PFSK-1 (cell line): ENCODE data around the gene CHCHD5.

Experiments
- FOXP2 ChIP-seq: optimal IDR thresholded peaks from 2 replicates; pipeline ENCODE3; 2011; ENCODE audit warnings: borderline replicate concordance, control low read depth, inconsistent platforms; ENCODE audit not compliant: insufficient read depth; ENCODE audit errors: extremely low read length, extremely low read depth
- POLR2AphosphoS5 ChIP-seq: IDR thresholded peaks from 2 replicates; pipeline ENCODE4 v1.6.1; 2012; ENCODE audit warnings: low read depth, mild to moderate bottlenecking, control low read depth, low read length, moderate library complexity
- SIN3A ChIP-seq: IDR thresholded peaks from 2 replicates; pipeline ENCODE4 v1.6.1; 2012; ENCODE audit warnings: mild to moderate bottlenecking, low read length, moderate library complexity, borderline replicate concordance; ENCODE audit not compliant: insufficient read depth
- TAF1 ChIP-seq: IDR thresholded peaks from 2 replicates; pipeline ENCODE4 v1.6.1; 2012; ENCODE audit warnings: low read length, control low read depth, borderline replicate concordance; ENCODE audit not compliant: insufficient read depth
- TF ChIP-seq, protein P1 (sequence below), 2 experiments: IDR thresholded peaks; 2 replicates each; pipeline versions ENCODE4 v1.6.1 to v1.8.0; 2011 to 2012; ENCODE audit warnings: low read depth in 2 of 2, low read length in 2 of 2, control low read depth in 1 of 2, inconsistent platforms in 1 of 2, mild to moderate bottlenecking in 1 of 2, moderate library complexity in 1 of 2; ENCODE audit not compliant: insufficient read depth in 1 of 2

Gene CHCHD5

GRCh38 chr2:112636605-112637288 is 52.3 kb downstream of the CHCHD5 start:
- no peak for TF ChIP-seq POLR2AphosphoS5
- TF ChIP-seq, protein P1, sequence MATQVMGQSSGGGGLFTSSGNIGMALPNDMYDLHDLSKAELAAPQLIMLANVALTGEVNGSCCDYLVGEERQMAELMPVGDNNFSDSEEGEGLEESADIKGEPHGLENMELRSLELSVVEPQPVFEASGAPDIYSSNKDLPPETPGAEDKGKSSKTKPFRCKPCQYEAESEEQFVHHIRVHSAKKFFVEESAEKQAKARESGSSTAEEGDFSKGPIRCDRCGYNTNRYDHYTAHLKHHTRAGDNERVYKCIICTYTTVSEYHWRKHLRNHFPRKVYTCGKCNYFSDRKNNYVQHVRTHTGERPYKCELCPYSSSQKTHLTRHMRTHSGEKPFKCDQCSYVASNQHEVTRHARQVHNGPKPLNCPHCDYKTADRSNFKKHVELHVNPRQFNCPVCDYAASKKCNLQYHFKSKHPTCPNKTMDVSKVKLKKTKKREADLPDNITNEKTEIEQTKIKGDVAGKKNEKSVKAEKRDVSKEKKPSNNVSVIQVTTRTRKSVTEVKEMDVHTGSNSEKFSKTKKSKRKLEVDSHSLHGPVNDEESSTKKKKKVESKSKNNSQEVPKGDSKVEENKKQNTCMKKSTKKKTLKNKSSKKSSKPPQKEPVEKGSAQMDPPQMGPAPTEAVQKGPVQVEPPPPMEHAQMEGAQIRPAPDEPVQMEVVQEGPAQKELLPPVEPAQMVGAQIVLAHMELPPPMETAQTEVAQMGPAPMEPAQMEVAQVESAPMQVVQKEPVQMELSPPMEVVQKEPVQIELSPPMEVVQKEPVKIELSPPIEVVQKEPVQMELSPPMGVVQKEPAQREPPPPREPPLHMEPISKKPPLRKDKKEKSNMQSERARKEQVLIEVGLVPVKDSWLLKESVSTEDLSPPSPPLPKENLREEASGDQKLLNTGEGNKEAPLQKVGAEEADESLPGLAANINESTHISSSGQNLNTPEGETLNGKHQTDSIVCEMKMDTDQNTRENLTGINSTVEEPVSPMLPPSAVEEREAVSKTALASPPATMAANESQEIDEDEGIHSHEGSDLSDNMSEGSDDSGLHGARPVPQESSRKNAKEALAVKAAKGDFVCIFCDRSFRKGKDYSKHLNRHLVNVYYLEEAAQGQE (IDR thresholded peaks at IDR 0.05; ENCODE audit: insufficient read depth in 1 of 2, low read depth in 2 of 2, low read length in 2 of 2): no peak
- no peak for TF ChIP-seq TAF1
- TF ChIP-seq SIN3A: no peak
- TF ChIP-seq FOXP2: no peak

DNA sequence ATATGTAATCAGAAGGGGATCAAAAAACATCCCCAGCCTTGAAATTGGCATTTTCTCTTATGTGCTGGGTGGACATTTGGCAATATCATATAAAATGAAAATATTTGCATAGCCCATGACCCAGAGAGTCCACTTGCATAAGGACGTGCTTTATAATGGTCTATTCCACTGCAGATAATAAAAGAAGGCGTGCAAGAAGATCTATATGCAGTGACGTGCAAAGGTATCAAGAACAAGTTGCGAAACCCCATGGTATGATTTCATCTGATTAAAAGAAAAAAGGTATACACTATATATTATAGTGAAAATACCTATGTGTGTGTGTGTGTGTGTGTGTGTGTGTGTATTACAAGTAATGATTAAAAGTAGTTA is 52.9 kb downstream of the CHCHD5 start:
- TF ChIP-seq, protein P1 (IDR thresholded peaks at IDR 0.05; ENCODE audit: insufficient read depth in 1 of 2, low read depth in 2 of 2, low read length in 2 of 2): no peak
